GM21825 (cell line): ENCODE data around the gene RNF222.

Experiments used
- ATAC-seq: cut with Tn5 transposase; IDR thresholded peaks from one replicate; pipeline ENCODE4 v1.9.1; 2021; ENCODE audit warnings: mild to moderate bottlenecking, moderate library complexity; ENCODE audit not compliant: unreplicated experiment

The RNF222 gene, protein sequence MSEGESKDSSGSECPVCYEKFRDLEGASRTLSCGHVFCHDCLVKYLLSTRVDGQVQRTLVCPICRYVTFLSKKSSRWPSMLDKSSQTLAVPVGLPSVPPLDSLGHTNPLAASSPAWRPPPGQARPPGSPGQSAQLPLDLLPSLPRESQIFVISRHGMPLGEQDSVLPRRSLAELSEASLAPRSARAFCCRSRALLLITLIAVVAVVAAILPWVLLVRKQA

DNA sequence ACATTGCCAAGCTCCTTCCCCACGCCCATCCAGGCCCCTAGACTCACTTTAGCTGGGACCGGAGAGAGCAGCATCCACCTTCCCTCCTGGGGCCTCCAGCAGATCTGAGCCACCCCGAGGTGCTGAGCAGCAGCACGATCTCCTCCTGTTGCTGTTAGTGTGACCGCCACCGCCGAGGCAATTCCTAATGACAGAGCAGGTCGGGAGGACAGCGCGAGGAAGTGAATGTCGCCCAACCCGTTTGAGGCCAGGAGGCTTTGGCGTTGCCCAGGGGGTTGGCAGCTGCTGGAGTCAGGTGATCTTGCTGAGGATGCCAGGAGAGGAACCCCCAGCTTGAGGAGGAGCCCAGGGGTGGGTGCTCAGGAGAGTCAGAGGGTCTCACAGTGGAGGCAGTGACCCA is at the start of gene RNF222:
RNF222 (minus strand) TSS at position 192 of the 400 bp plus-strand sequence. CDS start 4,366 bp downstream, outside the sequence.
- ATAC-seq, result no peak

DNA sequence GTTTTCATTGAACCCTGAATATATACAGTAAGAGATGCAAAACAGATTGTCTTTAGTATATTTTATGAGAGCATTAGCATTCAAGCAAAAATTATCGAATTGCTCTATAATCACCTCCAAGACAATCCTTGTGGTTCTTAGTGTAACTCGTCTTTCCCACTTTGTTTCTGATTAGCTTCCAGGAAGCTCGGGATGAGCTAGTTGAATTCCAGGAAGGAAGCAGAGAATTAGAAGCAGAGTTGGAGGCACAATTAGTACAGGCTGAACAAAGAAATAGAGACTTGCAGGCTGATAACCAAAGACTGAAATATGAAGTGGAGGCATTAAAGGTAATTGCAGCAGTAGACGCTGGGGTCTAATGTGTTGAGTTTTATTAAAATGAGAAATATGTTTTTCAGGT is 47.9 kb upstream of the RNF222 start:
- ATAC-seq, result no peak

DNA sequence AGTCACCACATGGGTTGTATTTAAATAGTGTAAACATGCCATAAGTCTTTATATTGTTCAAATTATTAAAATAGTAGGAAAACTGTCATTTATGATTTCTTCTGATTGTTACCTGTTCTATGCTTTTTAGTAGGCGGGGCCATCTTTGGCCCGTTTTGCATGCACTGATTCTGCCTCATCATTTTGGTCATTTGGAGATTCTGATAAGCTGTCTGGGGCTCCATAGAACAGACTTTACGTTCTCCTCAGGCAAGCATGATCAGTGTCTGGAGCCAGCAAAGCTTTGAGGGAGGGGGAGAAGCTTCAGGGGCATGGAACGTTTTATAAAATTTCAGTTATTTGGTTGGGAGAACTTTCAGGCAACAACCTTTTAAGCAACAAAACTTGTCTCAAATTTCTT is 46.9 kb upstream of the RNF222 start:
- ATAC-seq, result no peak

DNA sequence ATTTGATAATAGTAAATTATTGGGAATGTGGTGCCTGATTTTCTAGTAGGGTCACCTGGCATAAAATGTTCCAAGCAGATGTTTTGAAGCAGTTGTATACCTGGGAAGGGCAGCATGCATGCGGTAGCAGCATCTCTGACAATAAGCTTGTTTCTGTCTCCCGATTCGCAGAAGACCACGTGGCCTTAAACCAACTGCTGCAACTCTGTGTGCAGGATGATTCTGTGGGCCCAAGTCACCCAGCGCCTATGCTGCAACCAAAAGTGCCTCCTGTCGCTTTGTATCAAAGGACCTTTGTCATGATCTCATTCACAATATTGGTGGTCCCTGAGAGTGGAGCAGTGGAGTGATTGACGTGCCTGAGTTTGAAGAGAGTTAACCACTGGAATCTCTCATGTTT is 46.1 kb upstream of the RNF222 start:
- no peak for ATAC-seq

DNA sequence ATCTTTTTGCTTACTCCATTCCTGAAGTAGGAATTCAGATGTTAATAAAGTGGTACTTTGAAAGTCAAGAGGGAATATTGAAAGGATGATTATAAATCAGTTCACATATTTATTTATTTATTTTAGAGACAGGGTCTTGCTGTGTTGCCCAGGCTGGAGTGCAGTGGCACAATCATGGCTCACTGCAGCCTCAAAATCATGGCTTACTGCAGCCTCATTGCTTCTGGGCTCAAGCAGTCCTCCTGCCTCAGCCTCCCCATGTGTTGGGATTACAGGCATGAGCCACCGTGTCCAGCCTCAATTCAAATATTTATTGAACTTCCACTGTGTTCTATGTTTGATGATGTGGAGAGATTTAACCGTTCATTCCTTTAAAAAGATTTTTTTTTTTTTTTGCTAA is 44.7 kb upstream of the RNF222 start:
- ATAC-seq, result no peak

DNA sequence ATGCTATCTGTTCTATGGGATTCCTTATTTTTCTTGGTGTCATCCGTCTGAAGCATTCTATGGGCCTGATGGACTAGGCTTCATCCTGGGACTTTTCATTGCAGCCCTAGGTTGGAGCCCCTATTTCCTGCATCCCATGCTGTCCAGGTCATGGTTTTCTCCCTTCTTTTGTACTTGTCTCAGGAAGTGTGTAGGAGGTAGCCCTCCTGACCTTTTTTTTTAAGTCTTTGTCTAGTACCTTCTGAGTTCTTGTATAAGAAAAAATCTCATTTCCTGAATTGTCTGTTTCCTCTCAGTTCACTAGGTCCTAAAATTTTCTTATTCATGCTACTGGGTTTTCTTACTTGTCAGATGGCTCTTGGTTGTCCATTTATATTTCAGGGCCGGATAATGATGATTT is 44.1 kb upstream of the RNF222 start:
- no peak for ATAC-seq

DNA sequence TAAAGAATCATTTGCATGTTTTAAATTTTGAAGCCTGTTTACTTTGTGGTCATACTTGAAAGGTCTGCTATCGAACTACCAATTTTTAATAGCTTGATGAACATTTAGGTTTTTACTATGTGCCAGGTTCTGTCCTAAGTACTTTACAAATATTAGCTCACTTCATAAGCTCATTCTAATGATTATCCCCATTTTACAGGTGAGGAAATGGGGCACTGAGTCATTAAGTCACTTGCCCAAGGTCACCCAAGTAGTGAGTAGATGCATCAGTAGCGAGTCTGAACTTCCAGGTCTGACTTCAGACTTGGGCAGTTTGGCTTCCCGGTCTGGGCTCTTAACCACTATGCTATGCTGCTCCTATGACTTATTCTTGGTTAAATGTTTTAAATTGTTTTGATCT is 42.1 kb upstream of the RNF222 start:
- no peak for ATAC-seq

DNA sequence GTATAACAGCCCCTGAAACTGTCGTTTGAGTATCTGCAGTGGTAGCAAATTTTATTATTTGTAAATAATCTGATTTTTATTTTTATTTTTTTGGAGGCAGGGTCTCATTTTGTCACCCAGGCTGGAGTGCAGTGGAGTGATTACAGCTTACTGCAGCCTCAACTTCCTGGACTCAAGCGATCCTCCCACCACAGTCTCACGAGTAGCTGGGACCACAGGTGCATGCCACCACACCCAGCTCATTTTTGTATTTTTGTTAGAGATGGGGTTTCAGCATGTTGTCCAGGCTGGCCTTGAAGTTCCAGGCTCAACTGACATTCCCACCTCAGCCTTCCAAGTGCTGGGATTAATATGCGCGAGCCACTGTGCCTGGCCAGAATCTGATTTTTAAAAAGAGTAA is 40.8 kb upstream of the RNF222 start:
- no peak for ATAC-seq

DNA sequence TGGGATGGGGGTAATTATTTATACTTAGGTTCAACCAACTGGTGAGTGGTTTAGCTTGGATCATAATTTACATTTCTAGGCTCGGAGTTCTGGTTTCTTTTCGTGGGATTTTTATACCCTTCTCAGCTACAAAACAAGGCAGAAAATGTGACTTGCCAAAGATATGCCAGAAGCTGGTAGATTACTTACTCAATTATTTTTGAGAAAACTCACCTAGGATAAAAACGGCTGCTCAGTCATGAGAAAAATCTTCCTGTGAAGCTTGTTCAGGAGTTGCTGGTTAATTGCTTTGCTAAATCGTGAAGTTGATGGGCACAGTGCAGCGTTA is 39.2 kb upstream of the RNF222 start:
- ATAC-seq, result no peak

DNA sequence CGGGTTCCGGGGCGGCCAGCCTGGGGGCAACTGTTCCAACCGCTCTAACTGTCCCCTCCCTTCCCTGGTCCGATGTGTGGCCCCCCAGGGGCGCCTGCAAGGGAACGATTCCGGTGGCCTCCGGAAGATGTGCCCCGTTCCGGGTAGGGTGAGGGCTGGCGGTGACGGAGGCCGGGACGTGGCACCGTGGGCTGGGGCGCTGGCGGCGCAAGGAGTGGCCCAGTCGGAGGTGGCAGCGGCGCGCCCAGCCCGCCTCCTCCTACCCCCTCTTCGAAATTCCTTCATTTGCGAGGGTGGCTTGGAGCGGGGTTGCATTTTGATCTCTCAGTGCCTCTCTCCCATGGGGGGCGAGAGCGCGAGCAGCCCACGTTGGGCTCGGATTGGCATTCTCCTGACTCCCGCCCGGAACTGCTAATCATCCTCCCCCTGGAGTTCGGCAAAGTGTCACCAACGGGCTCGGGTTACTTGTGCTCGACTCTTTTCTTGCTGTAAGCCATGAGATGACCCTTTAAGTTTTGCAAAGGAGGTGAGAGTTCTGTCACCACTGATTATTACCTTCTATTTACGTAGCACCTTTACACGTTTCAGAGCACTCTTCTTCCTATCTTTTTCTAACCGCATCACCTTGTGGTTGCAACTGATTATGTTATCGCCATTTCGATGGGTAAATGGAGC is 38.7 kb upstream of the RNF222 start:
- ATAC-seq, result peak; percentile 39

DNA sequence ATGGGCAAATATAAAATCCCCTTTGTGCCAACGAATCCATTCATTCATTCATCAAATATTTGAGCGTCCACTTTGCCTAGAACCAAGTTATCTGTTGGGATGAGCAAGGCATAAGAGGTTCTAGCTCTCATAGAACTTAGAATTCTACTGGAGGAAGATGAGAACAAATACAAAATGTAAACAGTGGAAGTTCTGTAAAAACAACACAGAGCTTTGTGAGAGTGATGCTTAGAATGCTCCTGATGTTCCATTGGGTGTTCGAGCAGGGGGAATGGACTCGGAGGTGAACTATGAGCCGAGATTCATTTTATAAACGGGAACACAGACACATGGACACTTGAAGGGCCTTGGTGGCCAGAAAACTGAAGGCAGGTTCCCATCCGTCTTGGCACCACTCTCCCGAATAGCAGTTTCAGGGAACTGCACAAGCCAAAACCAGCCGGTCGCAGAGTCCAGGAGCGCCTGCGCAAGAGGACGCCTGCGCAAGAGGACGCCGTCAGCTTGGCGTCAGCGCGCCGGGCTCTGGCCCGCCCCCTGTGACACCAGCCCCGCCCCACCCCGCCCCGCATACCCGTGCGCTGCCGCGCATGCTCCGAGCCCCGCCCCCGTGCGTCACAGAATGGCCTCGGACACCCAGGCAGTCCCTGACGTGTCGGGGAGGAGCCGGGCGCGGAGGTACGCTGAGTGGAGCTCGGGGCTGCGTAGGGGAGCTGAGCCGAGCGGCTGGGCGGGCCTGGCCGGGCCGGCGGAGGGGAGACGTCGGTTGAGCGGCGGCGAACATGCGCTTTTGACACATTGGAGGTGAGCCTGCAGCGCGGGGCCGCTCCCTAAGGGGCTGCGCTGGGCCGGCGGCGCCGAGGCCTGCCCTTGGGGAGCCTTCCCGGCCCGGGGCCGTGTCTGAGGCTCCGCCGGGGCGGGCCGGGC is 37.9 kb upstream of the RNF222 start, which contains the start of gene NDEL1:
NDEL1 (plus strand) TSS at position 640 of the 924 bp plus-strand sequence. CDS start 8,388 bp downstream, outside the sequence.
- peak; percentile 96 for ATAC-seq

DNA sequence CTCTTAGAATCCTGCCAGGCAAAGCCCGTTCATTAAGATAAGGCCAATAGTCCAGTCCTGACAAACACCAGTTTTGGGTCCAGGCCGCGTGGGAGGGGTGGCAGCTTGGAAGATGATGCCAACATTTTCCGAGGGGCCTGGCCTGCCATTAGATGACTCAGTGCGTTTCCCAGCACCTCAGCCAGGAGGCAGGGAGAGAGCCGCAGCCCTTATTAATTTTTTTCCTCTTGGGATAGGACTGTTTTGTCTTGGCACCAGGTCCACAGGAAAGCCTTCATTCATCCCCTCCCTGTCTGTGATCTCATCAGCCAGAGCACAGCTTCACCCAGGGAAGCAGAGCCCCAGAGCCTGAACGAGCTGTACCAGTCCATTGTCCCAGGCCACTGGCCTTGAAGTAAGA is 33.3 kb upstream of the RNF222 start:
- ATAC-seq, result no peak

DNA sequence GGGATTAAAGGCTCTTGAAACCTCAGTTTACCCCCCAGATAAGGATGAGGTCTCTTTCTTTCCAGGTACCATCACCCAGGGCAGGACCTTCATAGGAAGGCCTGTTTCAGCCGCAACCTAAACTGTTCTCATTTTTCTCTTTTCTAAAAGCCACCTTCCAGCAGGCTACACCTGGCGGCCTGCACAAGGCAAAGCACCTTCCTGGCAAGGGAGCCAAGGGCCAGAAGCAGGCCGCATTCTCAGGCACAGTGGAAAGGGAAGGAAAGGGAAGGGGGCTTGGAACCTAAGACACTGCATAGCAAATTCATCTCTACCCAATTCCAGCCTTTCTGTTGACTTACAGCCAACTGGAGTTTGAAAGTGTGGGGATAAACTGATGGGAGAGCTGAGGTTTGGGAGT is 29.2 kb upstream of the RNF222 start:
- ATAC-seq, result no peak

DNA sequence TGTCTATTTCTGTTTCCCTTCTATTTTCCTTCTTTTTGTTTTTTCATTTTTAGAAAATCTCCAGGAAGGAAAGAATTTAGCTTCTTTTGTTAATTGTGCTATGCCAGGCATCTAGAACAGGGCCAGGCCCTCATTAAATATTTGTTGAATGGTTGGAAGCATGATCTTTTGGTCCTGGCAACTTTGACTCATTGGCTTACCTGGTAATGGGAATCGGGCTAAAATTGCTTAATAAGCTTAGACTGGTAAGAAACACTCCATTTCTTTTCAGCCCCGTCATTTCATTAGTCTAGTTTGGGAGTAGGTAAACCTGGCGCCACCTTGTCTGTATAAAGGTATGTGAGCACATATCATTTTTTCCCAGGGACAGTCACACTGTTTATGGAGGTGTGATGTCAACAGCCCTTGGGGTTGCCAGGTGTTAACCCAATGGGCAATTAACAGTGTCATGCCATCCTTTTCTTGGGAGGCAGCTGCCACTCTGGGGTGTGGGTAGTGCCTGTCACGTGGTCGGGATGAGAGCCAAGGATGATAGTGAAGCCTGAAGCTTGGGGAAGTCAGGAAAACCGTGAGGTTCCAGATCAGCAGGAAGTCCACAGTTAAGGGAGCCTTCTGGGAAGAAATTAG is 28.6 kb upstream of the RNF222 start:
- ATAC-seq, result no peak

DNA sequence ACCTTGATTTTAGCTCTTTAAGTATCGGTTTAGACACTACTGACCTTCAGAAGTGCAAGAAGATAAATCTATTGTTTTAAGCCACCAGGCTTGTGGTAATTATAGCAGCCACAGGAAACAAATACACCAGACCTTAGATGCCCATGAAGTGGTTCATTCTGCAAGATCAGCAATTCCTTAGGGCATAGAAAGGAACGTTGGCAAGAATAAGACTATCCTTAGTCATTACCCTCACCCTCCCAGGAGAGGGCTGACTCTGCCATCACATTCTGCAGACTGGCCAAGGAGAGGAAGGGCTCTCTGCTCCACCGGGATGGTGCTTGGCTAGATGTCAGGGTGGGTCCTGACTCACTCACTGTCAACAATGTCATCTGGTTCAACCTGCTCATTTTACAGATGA is 23.9 kb upstream of the RNF222 start:
- no peak for ATAC-seq

DNA sequence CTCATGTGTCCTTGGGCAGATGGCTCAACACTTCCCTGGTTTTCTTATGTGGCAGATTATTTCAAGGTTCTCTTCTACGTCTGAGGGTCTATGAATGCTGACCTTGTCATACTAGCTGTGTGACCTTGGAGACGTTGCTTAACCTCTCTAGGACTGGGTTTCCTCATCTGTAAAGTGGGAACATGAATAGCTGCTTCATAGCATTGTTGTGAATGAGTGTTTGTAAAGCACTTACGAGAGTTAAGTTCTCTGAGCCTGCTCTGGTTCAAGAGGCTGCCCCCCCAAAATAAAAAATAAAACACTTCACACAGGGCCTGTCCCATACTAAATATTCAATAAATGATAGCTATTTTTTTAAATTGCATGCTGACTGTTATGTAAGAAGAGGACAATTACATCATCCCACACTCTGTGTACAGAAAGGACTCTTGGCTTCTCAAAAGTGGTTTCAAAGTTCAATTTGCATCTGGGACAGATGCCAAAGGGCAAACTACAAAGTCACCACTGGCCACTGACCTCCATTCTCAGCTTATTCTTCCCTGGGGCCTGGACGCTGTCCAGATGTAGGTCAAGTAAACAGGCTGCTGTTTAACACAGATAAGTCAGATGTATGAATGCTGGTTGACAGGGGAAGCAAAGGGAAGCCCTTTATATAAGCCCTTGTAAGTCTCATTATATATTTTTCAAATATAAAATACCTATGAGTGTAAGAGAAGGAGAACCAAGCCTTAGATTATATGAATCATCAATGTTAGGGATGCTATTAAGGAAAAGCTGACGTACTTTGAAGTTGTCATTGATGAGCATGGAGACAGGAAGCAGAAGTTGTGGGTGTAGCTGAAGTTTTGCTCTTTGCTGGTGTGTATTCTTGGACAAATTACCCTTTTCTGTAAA is 22.7 kb upstream of the RNF222 start:
- no peak for ATAC-seq

DNA sequence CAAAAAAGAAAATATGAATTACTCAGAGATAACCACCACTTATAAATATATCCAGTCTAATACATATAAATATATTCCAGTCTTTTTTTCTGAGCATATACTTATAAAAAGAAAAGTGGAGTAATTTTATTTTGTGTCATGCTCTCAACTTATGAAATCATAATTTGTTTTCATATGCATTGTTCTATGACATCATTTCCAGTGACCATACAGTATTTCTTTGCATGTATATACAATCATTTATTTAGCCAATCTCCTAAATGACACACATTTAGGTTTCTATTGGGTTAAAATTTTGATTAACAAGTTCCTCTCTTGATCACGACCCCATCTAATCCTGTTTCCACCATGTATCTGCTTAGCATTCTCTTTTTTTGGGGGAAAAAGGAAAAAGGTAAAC is 21.7 kb upstream of the RNF222 start:
- ATAC-seq, result no peak

DNA sequence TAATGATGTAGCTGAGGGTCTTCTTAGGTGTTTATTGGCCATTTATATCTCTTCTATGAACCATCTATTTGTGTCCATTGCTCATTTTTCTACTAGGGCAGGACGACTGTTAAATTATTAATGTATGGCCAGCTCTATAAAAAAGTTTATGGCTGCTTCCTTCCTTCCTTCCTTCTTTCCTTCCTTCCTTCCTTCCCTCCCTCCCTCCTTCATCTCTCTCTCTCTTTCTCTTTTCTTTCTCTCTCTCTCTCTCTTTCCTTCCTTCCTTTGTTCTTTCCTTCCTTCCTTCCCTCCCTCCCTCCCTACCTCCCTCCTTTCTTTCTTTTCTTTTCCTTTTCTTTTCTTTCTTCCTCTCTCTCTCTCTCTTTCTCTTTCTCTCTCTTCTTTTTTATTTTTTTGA is 20.8 kb upstream of the RNF222 start:
- ATAC-seq, result no peak

DNA sequence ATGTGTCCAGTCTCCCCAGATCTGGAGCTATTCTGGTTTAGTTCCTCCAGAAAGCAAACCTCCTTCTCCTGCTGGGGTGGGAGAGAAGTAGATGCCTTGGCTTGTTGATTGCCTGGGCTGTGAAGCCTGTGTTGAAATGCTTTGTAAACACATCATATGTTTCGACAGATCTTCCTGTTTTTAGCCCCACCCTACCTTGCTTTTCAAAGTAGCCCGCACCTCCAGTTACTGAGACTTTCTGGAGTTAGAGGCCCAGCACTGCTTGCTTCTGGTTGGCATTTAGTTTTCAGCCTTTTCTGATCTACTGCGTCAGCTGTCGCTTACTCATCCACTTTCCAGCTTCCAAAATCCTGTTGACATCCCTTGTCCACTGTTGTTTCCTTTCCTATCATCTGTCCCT is 20.2 kb upstream of the RNF222 start:
- ATAC-seq, result no peak

DNA sequence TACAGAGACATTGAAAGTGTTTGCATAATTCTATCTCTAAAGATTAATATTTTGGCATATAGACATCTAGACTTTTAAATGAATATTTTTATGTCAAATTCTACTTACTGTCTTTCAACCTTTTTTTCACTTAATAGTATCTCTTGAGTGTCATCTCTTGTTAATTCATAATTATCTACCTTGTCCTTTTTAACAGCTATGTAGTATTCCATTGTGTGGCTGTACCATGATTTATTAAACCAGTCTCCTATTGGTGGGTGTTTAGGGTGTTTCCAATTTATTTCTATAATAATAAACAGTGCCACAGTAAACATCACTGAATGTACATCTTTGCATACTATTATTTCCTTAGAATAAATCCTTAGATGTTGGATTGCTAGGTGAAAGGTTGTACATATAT is 16.3 kb upstream of the RNF222 start:
- ATAC-seq, result no peak
